Kasumi-1 (cell line): Measurements from ENCODE around the gene AMBRA1.
A peak's percentile ranks its signal among the peaks of the same experiment; 100 is the strongest.

ENCODE experiments used
- DNase-seq, 2 experiments: peaks; one replicate each; lab custom pipeline; 2025; lab: John Stamatoyannopoulos, UW

The AMBRA1 gene

DNA sequence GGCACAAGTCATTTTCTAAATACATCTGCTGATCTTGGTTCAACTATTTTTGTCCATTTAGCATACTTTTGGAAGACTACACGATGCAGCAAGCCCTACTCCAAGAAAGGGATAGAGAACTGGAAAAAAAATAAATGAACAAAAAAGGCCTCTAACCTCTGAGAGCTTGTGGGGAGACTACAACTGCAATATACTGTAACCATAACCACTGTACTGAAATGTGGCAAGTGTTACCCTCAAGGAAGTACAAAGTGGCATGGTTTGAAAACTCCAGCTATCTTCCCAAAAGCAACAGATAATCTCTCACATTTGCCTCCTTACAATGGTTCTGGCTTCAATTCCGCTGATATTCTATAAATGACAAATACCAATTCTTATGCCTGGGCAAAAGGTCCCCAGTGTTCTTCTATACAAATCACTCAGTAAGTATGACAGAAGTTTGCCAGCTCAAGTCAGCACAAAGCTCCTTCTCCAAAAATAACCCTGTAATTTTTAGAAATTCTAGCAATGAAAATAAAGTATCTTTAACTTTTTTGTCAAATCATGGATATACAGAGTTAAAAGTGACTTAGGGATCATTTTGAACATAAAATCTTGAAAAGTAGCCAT is 22.9 kb downstream of the AMBRA1 start:
- DNase-seq, result peak; percentile 17 to 27

DNA sequence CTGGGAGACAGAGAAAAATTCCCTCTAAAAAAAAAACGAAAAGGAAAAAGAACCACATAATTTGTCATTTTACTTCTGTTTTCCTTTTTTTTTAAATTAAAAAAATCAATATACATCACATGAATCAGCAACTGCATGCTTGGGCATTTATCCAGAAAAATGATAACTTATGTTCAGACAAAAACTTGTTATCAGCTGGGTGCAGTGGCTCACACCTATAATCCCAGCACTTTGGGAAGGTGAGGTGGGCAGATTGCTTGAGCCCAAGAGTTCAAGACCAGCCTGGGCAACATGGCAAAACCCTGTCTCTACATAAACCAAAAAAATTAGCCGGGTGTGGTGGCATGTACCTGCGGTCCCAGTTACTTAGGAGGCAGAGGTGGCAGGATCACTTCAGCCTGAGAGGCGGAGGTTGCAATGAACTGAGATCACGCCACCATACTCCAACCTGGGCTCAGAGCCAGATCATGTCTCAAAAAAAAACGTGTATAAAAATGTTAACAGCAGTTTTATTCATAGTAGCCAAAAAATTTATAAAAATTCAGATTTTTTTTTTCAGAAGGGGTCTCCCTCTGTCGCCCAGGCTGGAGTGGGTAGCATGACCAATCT is 28.5 kb downstream of the AMBRA1 start:
- no peak for DNase-seq

DNA sequence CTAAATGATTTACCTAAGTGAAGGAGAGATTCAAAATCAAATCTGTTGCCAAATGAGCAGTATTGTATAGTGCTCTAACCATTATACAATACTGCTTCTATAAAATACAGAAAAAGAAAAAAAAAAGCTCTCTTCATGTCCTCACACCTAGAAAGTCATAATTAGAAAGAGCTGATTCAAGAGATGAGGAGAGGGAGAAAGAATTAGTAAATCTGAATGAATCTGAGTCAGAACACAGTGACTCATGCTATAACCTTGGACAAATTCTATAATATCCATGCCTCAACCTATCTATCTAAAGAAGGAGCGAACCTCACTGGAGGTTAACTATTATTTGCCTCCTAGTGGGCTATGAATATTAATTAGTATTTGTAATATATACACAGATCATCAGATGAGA is 29.4 kb downstream of the AMBRA1 start:
- DNase-seq, result no peak

DNA sequence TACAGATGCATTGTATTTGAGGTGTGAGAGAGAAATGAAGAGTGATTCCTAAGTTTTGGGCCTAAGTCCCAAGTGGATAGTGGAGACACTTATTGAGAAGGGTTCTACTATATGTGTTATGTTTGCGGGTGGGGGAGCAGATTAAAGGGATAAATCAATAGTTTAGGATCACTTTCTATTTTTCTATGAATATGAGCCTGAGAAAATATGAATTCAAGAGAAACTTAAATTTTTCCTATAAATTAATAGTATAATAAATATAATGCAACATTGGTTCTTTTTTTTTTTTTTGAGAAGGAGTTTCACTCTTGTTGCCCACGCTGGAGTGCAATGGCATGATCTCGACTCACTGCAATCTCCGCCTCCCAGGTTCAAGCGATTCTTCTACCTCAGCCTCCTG is 31.3 kb downstream of the AMBRA1 start:
- no peak for DNase-seq

DNA sequence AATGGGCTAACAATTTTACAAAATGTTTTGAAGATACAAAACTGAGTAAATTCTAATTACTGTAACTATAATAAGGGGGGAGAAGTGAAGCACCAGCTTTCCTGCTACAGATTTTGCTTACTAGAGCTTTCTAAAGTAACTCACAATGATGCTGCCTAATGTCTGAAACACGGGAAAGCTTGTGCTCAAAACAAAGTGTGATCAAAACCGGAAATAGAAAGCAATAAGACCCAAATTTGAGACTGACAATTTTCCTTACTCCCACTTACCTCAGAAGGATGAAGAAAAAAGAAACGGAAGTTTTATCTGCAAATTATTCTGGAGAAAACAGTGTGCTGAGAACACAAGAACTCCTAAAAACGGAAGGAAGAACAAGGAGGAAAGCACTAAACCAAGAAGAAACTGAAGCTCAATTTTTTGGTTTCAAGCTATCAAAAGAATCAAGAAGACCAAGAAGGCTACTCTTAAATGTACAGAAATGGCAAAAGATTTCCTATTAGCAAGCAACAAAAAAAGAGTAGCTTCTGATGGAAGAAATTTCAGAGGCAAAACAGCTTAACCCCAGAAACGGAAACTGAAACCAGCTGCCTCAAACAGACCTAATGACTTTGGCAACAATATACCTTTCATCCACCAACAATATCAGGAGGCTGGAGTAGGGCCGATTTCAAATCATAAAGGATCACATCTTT is 33.4 kb downstream of the AMBRA1 start:
- peak; percentile 55 to 60 for DNase-seq

DNA sequence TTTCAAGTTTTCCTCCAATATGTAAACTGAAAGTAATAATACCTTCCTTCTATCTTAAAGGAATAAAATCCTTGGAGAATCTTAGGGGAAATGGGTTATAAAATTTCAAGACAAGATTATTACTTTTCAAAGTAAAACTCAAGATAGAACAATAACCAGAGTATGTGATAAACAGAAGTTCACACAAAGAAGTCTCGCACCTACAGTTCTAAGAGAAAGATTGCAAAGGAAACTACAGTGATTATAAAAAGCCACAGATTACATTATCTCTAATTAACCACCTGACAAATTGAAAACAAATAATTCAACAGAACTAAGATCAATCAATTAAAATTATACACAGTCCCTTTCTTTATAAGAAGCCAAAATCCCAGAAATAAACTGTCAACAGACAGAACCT is 34.0 kb downstream of the AMBRA1 start:
- no peak for DNase-seq

DNA sequence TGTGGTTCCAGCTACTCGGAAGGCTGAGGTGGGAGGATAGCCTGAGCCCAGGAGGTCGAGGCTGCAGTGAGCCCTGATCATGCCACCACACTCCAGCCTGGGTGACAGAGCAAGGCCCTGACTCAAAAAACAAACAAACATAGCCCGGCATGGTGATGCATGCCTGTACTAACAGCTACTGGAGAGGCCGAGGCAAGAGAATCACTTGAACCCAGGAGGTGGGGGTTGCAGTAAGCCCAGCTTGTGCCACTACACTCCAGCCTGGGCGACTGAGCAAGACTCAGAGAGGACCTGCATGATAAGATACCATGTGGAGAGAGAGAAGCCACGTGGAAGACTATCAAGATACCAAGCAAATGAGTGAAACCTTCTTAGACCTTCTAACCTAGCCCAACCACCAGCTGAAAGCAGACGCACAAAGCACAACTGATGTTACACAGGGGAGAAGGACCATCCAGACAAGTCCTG is 36.1 kb downstream of the AMBRA1 start:
- no peak for DNase-seq

DNA sequence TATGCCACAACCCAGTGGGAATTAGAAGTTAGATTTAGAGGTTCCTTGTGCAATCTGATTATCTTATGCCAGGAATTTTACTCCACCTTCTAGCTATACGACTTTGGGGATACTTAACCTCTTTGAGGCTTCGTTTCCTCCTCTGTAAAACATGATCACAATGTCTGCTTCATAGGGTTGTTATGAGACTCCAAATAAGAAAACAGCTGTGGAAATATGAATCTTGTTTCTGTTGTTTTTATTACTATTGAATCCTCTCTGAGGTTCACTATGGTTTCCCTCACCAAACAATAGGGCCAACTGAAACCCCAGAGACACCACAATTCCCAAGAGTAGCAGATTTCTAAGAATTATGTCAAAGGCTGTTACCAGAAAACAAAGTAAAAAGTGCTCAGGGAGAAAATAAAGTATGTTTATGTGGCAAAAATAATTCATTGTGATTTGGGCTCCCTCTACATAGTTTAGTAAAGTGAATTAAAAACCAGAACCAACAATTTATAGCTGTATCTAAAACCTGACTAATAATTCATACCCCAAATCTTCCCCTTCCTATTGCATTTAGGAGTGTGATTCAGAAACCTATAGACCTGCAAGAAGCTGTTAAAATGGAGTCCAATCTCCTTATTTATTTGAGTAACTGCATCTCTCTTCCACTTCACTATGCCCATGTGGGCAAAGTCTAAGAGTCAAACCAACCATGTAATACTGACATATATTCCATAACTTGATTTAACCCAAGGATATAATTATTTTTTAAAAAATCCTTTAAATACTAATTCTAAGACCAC is 38.4 kb downstream of the AMBRA1 start:
- DNase-seq, result no peak

DNA sequence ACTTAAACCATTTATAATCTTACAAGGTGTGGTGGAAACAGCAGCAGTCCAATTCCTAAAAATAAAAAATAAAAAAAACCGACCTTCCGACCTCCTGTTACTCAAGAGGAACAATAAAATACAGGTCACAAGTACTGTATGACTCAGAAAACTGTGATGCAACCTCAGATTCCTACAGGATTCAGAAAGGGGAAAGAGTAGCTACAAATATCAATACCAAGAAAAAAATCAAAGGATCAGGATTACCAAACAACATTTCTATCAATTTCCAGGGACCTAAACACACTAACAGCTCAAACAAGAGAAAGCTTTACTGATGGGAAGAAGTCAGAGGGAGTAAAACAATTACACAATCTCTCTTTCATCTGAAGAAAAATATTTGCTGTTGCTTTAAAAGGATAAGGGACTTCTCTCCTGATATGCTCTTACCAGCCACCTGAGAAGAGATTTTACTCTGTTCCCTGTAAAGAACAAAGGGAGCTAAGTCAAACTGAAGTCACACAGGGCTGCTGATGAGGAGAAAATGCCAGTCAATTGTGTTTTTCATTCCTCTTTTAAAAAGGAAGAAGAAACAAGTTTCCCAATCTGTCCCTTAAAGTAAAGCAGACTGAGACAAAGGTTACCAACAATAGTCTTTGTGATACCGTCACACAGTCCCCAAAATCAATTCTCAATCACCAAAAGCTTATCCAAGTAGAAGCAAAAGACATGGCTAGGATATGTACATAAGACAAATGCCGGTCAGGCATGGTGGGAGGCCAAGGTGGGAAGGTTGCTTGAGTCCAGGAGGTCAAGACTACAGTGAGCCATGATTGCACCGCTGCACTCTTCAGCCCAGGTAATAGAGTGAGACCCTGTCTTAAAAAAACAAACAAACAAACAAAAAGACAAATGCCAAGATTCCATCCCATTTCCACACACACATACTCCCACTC is 39.3 kb downstream of the AMBRA1 start:
- DNase-seq, result peak; percentile 32 to 33

DNA sequence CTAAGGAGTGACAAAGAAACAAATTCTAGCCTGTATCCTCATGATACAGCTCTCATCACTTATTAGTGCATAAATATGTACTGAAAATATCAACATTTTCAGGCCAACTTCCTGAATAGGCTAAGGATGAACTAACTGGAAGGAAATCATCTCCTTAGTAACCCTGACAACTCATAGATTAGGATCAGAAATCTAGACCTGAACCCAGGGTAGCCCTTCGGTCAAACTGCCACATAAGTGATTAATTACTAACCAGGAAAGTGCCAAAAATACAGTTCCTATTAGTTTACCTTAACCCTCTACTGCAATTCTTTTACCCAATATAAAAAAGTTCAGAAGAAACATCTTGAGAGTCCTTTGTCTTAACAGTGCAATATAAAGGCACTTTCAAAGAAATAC is 40.0 kb downstream of the AMBRA1 start:
- no peak for DNase-seq

DNA sequence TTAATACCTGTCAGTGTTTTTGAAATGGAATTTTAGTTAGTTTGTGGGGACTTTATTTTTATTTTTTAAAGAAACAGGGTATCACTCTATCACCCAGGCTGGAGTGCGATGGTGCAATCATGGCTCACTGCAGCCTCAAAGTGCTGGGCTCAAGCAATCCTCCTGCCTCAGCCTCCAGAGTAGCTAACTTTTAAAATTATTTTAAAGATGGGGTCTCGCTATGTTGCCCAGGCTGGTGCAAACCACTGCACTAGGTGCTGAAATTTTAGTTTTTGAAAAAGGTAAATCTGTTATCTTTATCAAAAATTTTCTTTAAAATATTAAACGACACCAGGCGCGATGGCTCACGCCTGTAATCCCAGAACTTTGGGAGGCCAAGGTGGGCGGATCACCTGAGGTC is 42.6 kb downstream of the AMBRA1 start:
- no peak for DNase-seq

DNA sequence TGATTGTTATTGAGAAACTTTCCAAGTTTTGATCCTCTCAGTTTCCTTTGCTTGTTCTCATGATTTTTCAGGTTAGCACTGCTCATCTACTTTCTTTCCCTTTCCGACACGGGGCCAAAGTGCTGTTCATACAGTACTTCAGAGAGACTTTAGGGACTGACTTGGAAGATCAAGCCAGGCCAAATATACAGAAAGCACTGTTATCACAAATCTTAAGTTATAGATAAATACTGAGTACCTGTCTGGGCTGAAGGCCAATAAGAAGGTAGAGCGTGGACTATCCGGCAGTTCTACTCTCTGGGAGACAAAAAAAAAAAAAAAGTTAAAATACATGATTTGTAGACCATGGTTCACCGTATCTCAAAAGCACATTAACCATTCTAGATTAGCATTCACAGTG is 46.2 kb downstream of the AMBRA1 start:
- DNase-seq, result no peak

DNA sequence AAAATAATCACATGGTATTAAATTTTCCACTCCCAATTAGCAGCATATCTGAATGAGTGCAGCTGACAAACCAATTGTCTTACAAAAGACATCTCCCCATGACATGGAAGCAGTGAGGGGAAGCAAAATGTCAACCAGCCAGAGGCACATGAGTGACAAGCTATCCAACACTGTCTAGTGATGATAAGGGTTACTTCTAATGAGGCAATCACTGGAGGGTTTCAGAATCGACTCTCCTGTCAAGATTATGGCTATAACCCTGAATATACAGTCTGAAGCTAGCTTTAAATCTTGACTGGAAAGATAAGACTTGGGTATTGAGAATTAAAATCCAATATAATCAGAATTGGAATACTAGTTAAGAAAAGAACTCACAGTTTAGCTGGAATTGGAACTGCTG is 50.3 kb downstream of the AMBRA1 start:
- DNase-seq, result no peak

DNA sequence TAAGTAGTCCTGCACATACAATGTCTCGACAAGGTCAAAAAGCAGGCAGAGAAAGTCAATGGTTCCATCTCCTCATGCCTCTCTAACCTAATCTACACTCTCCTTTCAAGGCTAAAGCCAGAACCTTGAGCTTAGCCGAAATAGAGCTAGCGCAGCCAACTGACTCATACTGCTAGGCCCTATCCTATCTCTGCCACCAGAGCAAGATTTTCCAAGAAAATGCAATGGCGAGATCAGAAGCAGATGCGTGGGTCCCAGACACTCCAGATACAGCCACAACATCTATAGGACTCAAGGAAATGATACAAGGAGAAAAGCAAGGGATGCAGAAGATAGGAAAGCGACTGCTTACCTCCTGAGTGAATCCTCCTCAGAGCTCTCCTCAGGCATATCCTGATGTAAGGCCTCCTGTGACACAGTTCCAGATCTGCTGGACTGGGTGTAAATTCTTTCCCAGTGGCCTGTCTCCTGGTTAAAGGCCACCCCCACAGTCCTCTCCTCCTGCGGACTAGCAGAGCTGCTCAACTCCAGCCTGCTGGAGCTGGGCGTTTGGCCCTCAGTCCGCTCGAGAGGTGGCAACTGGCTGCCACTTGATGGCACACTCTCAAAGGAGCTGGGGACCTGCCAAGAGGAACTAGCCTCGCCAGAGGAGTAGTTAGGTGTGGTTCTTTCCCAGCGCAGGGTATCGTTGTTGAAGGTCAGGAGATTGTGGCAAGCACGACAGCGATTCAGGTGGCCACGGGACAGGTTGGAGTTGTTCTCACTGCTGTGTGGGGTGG is 52.0 kb downstream of the AMBRA1 start:
- peak; percentile 13 to 26 for DNase-seq

DNA sequence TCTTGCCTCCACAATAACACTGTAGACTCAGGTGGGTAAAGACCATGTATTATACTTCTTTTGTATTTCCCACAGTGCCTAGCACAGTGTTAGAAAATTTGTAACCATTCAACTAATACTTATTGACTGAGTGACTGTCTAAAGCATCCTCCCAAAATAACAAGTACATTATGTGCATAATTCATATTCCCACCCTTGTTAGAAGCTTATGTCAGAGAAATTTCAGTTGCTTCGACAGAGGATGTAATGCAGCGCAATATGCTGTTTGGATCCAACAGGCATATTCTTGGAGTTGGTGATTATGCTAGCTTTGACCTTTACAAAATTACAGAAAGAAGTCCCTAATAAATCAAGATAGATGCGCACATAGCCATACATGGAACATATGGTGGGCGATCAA is 53.0 kb downstream of the AMBRA1 start:
- DNase-seq, result no peak

DNA sequence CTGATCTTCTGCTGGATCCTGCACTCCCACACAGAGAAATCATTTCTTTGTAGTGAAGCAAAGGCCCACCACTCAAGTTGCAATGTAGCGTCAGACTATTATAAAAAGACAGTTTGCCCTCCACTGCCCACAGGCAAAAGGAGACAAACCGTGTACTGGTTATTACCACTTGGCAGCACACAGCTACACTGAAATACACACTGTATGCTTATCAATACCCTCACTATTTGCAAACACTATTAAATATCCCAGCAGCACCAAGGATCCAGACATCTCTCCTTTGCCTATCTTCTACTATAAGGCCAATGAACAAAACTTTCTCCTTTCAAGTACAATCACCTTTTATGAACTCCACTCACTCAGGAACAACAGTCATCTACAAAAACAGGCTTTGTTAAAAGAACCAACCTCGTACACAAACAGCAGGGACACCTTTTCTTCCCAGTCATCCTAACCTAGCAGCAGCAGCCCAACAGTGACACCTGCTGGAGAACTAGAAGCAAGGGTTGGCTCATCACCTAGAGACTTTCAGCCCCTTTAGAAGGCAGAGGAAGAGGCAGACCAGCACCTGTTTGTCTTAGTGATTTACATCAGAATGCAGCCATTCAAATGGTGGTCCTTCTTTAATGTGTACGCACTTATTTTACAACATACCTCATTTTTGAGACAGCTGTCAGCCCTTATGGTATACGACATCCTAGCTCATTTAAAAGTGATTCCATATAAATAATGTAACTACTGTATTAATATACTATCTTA is 56.1 kb downstream of the AMBRA1 start:
- DNase-seq, result peak; percentile 88 to 94

DNA sequence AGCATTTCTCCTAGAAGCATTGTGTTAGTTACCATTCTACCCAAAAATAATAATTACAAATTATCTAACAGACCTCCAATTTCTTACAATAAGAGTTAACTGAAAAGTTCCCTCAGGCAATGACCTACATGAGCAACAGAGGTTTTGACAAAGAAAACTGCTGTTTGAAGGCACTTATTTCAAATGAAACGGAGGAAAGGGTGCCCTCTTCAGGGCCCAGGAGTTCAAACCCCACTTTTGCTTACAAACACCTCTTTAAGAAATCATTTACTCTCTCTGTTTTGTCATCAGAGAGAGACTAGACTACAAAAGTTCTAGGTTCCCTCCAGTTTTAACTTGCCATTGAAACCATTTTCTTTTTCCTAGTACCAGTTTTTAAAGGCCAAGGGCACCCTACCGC is 56.7 kb downstream of the AMBRA1 start:
- DNase-seq, result peak; percentile 13 to 60

DNA sequence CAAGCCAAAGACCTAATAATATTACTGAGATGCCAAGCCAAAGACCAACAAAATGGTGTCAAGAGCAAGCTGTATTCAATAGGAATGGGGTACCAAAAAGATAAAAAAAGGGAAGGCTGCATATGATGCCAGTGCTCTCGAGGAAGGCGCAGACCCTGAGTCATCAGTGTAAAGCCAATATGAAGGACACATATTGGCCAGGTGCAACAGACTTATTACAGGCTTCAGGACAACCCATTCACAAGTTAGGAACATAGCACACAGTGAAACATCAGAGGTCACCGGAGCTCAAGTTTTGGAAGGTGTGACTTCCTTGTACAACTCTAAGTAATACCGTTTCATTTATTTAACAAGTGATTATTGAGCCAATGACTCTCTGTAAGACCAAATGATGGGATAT is 58.1 kb downstream of the AMBRA1 start:
- no peak for DNase-seq

DNA sequence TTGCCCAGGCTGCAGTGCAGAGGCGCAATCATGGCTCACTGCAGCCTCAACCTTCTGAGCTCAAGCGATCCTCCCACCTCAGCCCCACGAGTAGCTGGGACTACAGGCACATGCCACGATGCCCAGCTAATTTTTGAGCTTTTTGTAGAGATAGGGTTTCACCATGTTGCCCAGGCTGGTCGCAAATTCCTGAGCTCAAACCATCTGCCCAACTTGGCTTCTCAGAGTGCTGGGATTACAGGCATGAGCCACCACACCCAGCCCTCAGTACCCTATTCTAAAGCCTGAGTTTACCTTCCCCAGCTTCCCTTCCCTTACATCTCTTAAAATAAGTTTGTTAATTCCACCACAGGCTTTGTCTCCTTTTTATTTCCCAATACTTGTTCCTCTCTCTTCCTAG is 59.1 kb downstream of the AMBRA1 start:
- no peak for DNase-seq
